Erythroblast (primary cell): ENCODE results near the gene THSD4.

Source experiments
- GATA1 ChIP-seq: IDR thresholded peaks from 2 replicates; pipeline ENCODE4 v1.6.1; 2011; ENCODE audit warnings: low read depth, mild to moderate bottlenecking, control low read depth, low read length, moderate library complexity
- POLR2A ChIP-seq: IDR thresholded peaks from 2 replicates; pipeline ENCODE4 v1.6.1; 2011; ENCODE audit warnings: mild to moderate bottlenecking, low read length

DNA sequence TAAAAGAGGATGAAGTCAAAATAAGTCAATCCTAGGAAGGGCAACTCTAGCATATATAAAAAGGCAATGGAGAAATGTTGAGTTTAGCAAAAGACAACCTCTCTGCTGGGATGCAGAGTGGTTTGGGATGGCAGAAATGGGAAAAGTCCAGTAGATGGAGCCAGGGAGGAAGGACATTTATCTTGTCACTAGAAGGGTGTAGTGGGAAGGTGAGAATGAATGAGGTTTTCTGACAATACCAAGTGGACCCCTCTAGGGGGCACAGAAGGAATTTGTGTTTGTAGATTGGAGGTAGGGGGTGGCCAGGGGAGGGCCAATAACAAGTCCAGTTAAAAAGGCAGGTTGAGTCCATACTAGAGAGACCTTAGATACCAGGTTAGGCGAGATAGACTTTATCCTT is 80.0 kb downstream of the THSD4 start:
- TF ChIP-seq POLR2A, result no peak
- no peak for TF ChIP-seq GATA1
